ENCODE measurements around the gene PAM16. TPM values are rescaled to one million over a fixed set of nuclear protein-coding genes. Genes with fewer than 3 reads are reported as not detected.

PAM16 gene
- total and polyA plus RNA-seq, 2 experiments from 2014 or later, result 35.0 to 70.4 TPM

- TF ChIP-seq EZH2phosphoT487 (IDR thresholded peaks at IDR 0.05; ENCODE audit: low read depth, severe bottlenecking, unreplicated experiment) (no peak), CTCF (IDR thresholded peaks at IDR 0.05; ENCODE audit: poor library complexity) (no peak), EZH2 (IDR thresholded peaks at IDR 0.05; ENCODE audit: borderline replicate concordance) (no peak)
- Histone ChIP-seq H3K4me1 (ENCODE audit: insufficient read depth) (no peaks in the 10 kb centered on the region), H3K27me3 (no peaks in the 10 kb centered on the region), H4K20me1 (ENCODE audit: insufficient read depth, poor library complexity, severe bottlenecking) (no peaks in the 10 kb centered on the region), H3K27ac (no peak overlapping the region), H3K9me3 (ENCODE audit: low read depth) (no peaks in the 10 kb centered on the region), H3K79me2 (no peaks in the 10 kb centered on the region), H3K36me3 (replicated peaks; ENCODE audit: insufficient read depth, low read depth) (no peaks in the 10 kb centered on the region), H3K4me3 (no peak overlapping the region), H3K4me2 (no peak overlapping the region), H2AFZ (no peak overlapping the region), H3K9me2 (replicated peaks; ENCODE audit: insufficient read depth) (no peaks in the 10 kb centered on the region)
- DNase-seq (ENCODE audit: low spot score), result no peak
- WGBS (ENCODE audit: low lambda C conversion rate, missing lambda C conversion rate), result 94% methylated on average over 35 of the region's 37 CpGs
These were observed 13.3 kb upstream of the PAM16 start for GRCh38 chr16:4364196-4365013.

GRCh38 chr16:4362476-4363135, 11.5 kb upstream of the PAM16 start:
- H3K27ac ChIP-seq, result no peak overlapping the region
- WGBS (ENCODE audit: low lambda C conversion rate, missing lambda C conversion rate), result 97% methylated on average over 18 of the region's 19 CpGs

DNA sequence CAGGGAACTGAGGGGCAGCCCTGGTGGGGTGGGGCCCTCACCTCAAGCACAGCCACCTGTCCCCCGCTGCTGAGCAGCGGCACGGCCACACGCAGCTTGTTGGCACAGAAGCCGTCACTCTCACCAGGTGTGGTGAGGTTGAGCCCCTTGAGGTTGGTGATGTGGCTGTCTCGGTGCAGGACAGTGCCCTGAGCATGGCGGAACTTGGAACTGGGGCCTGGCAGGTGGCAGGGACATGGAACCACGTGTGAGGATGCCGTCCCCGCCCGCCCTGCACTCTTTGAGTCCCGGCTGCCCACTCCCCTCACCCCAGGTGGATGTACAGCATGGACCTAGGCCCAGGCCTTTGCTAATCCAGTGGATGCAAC, 10.8 kb upstream of the PAM16 start:
- H3K9me2 ChIP-seq (replicated peaks; ENCODE audit: insufficient read depth), result no peaks in the 10 kb centered on the region
- H3K4me1 ChIP-seq (ENCODE audit: insufficient read depth), result no peaks in the 10 kb centered on the region
- no peak overlapping the region for H3K27ac ChIP-seq
- H4K20me1 ChIP-seq (ENCODE audit: insufficient read depth, poor library complexity, severe bottlenecking), result no peaks in the 10 kb centered on the region
- 88% methylated on average over 10 of the region's 12 CpGs for WGBS (ENCODE audit: low lambda C conversion rate, missing lambda C conversion rate)
- H3K27me3 ChIP-seq, result no peaks in the 10 kb centered on the region
- no peak for DNase-seq (ENCODE audit: low spot score)
- no peak overlapping the region for H2AFZ ChIP-seq
- H3K9me3 ChIP-seq (ENCODE audit: low read depth), result no peaks in the 10 kb centered on the region
- no peak for TF ChIP-seq EZH2phosphoT487 (IDR thresholded peaks at IDR 0.05; ENCODE audit: low read depth, severe bottlenecking, unreplicated experiment)
- no peak for TF ChIP-seq EZH2 (IDR thresholded peaks at IDR 0.05; ENCODE audit: borderline replicate concordance)
- TF ChIP-seq CTCF (IDR thresholded peaks at IDR 0.05; ENCODE audit: poor library complexity), result no peak
- no peaks in the 10 kb centered on the region for H3K36me3 ChIP-seq (replicated peaks; ENCODE audit: insufficient read depth, low read depth)
- no peaks in the 10 kb centered on the region for H3K79me2 ChIP-seq
- H3K4me3 ChIP-seq, result no peak overlapping the region
- no peak overlapping the region for H3K4me2 ChIP-seq

More at GRCh38 chr16:4362476-4363135, 11.5 kb upstream of the PAM16 start:
- no peaks in the 10 kb centered on the region for H4K20me1 ChIP-seq (ENCODE audit: insufficient read depth, poor library complexity, severe bottlenecking)
- TF ChIP-seq EZH2 (IDR thresholded peaks at IDR 0.05; ENCODE audit: borderline replicate concordance), result no peak
- no peak for TF ChIP-seq CTCF (IDR thresholded peaks at IDR 0.05; ENCODE audit: poor library complexity)
- TF ChIP-seq EZH2phosphoT487 (IDR thresholded peaks at IDR 0.05; ENCODE audit: low read depth, severe bottlenecking, unreplicated experiment), result no peak
- no peak for DNase-seq (ENCODE audit: low spot score)
- H3K4me1 ChIP-seq (ENCODE audit: insufficient read depth), result no peaks in the 10 kb centered on the region
- H3K9me3 ChIP-seq (ENCODE audit: low read depth), result no peaks in the 10 kb centered on the region
- no peak overlapping the region for H3K4me2 ChIP-seq
- no peaks in the 10 kb centered on the region for H3K79me2 ChIP-seq
- no peaks in the 10 kb centered on the region for H3K27me3 ChIP-seq
- no peak overlapping the region for H2AFZ ChIP-seq
- H3K36me3 ChIP-seq (replicated peaks; ENCODE audit: insufficient read depth, low read depth), result no peaks in the 10 kb centered on the region
- no peak overlapping the region for H3K4me3 ChIP-seq
- no peaks in the 10 kb centered on the region for H3K9me2 ChIP-seq (replicated peaks; ENCODE audit: insufficient read depth)
